WTC11 (cell line): ENCODE data around the gene WDFY4. TPM values are rescaled to one million over a fixed set of nuclear protein-coding genes. Genes with fewer than 3 reads are reported as not detected.

Experiments
- ATAC-seq: fragments of 200-7000 bp; cut with Tn5 transposase; 2 replicates; pipeline ENCODE4 v1.10.0; 2021; ENCODE audit warnings: mild to moderate bottlenecking, moderate library complexity
- CTCF ChIA-PET: fragments of 300-600 bp; sonication (Branson Sonifier 250); formaldehyde crosslinking; loops from one replicate; lab custom pipeline; 2021; ENCODE audit warnings: antibody characterized with exemption; lab: Charles Lee
- POLR2A ChIA-PET: fragments of 350-600 bp; sonication (Branson Sonifier 250); formaldehyde crosslinking; loops from one replicate; lab custom pipeline; 2021; ENCODE audit warnings: antibody characterized with exemption; lab: Charles Lee
- DNase-seq: peaks from one replicate; pipeline ENCODE4 v3.0.0; 2021; ENCODE audit warnings: low spot score
- H3K27ac Mint-ChIP-seq: 2 replicates; pipeline ENCODE4 v1.8.0; 2021; ENCODE audit warnings: mixed read lengths
- H3K27me3 Mint-ChIP-seq: 2 replicates; pipeline ENCODE4 v1.8.0; 2021; ENCODE audit warnings: low read depth, mild to moderate bottlenecking, moderate library complexity, mixed read lengths
- H3K36me3 Mint-ChIP-seq: 2 replicates; pipeline ENCODE4 v1.8.0; 2021; ENCODE audit warnings: mixed read lengths
- H3K4me1 Mint-ChIP-seq: 2 replicates; pipeline ENCODE4 v1.8.0; 2022; ENCODE audit warnings: mixed read lengths
- H3K4me3 Mint-ChIP-seq: 2 replicates; pipeline ENCODE4 v1.8.0; 2021; ENCODE audit warnings: mild to moderate bottlenecking, moderate library complexity, mixed read lengths
- H3K9me3 Mint-ChIP-seq: 2 replicates; pipeline ENCODE4 v1.8.0; 2021; ENCODE audit warnings: mixed read lengths
- ATF2 ChIP-seq: sonication (generic); formaldehyde crosslinking; IDR thresholded peaks from 2 replicates; pipeline ENCODE4 v1.8.1; 2022; ENCODE audit warnings: low read depth, missing genetic modification reagents, borderline replicate concordance
- CREM ChIP-seq: sonication (generic); formaldehyde crosslinking; IDR thresholded peaks from 2 replicates; pipeline ENCODE4 v1.8.1; 2022; ENCODE audit warnings: mild to moderate bottlenecking, missing genetic modification reagents, moderate library complexity
- ELF4 ChIP-seq: sonication (generic); formaldehyde crosslinking; IDR thresholded peaks from 2 replicates; pipeline ENCODE4 v1.8.1; 2022; ENCODE audit warnings: low read depth, mild to moderate bottlenecking, moderate library complexity, missing genetic modification reagents
- FOXJ3 ChIP-seq: sonication (generic); formaldehyde crosslinking; IDR thresholded peaks from 2 replicates; pipeline ENCODE4 v1.9.0; 2021; ENCODE audit warnings: missing genetic modification reagents, mild to moderate bottlenecking, borderline replicate concordance
- FOXP1 ChIP-seq: sonication (generic); formaldehyde crosslinking; IDR thresholded peaks from 2 replicates; pipeline ENCODE4 v1.8.0; 2022; ENCODE audit warnings: missing genetic modification reagents, mild to moderate bottlenecking, moderate library complexity, borderline replicate concordance
- FOXP4 ChIP-seq: sonication (generic); formaldehyde crosslinking; IDR thresholded peaks from 2 replicates; pipeline ENCODE4 v1.8.0; 2022; ENCODE audit warnings: mild to moderate bottlenecking, missing genetic modification reagents
- GRHL2 ChIP-seq: fragments of 250-450 bp; sonication (Bioruptor Pico); IDR thresholded peaks from 2 replicates; pipeline ENCODE4 v1.8.0; 2022; ENCODE audit warnings: mild to moderate bottlenecking, moderate library complexity; ENCODE audit not compliant: insufficient replicate concordance, severe bottlenecking
- GTF2I ChIP-seq: fragments of 250-450 bp; sonication (Bioruptor Pico); conservative IDR thresholded peaks from 2 replicates; pipeline ENCODE4 v1.4.0; 2021; ENCODE audit warnings: mild to moderate bottlenecking
- PRDM15 ChIP-seq: sonication (generic); formaldehyde crosslinking; IDR thresholded peaks from 2 replicates; pipeline ENCODE4 v1.8.0; 2022; ENCODE audit warnings: missing genetic modification reagents
- SMAD3 ChIP-seq: sonication (generic); formaldehyde crosslinking; IDR thresholded peaks from 2 replicates; pipeline ENCODE4 v1.8.0; 2022; ENCODE audit warnings: missing genetic modification reagents, mild to moderate bottlenecking, borderline replicate concordance
- TEAD1 ChIP-seq: sonication (generic); formaldehyde crosslinking; IDR thresholded peaks from 2 replicates; pipeline ENCODE4 v1.8.0; 2022; ENCODE audit warnings: mild to moderate bottlenecking, missing genetic modification reagents
- USF1 ChIP-seq: sonication (generic); formaldehyde crosslinking; IDR thresholded peaks from 2 replicates; pipeline ENCODE4 v1.8.0; 2022; ENCODE audit warnings: mild to moderate bottlenecking, missing genetic modification reagents
- ZMAT4 ChIP-seq: fragments of 250-450 bp; sonication (Bioruptor Pico); IDR thresholded peaks from 2 replicates; pipeline ENCODE4 v1.9.0; 2021; ENCODE audit warnings: mild to moderate bottlenecking
- ZNF138 ChIP-seq: sonication (generic); formaldehyde crosslinking; conservative IDR thresholded peaks from 2 replicates; pipeline ENCODE4 v1.8.1; 2022; ENCODE audit warnings: mild to moderate bottlenecking, moderate library complexity, missing genetic modification reagents
- ZNF512 ChIP-seq: sonication (generic); formaldehyde crosslinking; IDR thresholded peaks from 2 replicates; pipeline ENCODE4 v1.8.1; 2022; ENCODE audit warnings: missing genetic modification reagents, borderline replicate concordance
- ZNF671 ChIP-seq: fragments of 250-450 bp; sonication (Bioruptor Pico); IDR thresholded peaks from 2 replicates; pipeline ENCODE4 v1.8.0; 2021; ENCODE audit warnings: mild to moderate bottlenecking
- total RNA-seq: library from RNA; stranded (reverse); gene quantifications from 3 replicates; pipeline ENCODE4 v1.2.3, GENCODE V29; 2021
- TF ChIP-seq, protein P1 (sequence below): sonication (generic); formaldehyde crosslinking; IDR thresholded peaks from 2 replicates; pipeline ENCODE4 v1.8.0; 2022; ENCODE audit warnings: mild to moderate bottlenecking, missing genetic modification reagents
- TF ChIP-seq, protein P2 (sequence below): sonication (generic); formaldehyde crosslinking; IDR thresholded peaks from 2 replicates; pipeline ENCODE4 v1.8.1; 2023; ENCODE audit warnings: mild to moderate bottlenecking, moderate library complexity, missing genetic modification reagents
- TF ChIP-seq, protein P3 (sequence below): sonication (generic); formaldehyde crosslinking; IDR thresholded peaks from 2 replicates; pipeline ENCODE4 v1.8.1; 2023; ENCODE audit warnings: mild to moderate bottlenecking, missing genetic modification reagents, moderate library complexity

WDFY4 gene
- total RNA-seq, 1 experiment from 2014 or later = 0.13 TPM

DNA sequence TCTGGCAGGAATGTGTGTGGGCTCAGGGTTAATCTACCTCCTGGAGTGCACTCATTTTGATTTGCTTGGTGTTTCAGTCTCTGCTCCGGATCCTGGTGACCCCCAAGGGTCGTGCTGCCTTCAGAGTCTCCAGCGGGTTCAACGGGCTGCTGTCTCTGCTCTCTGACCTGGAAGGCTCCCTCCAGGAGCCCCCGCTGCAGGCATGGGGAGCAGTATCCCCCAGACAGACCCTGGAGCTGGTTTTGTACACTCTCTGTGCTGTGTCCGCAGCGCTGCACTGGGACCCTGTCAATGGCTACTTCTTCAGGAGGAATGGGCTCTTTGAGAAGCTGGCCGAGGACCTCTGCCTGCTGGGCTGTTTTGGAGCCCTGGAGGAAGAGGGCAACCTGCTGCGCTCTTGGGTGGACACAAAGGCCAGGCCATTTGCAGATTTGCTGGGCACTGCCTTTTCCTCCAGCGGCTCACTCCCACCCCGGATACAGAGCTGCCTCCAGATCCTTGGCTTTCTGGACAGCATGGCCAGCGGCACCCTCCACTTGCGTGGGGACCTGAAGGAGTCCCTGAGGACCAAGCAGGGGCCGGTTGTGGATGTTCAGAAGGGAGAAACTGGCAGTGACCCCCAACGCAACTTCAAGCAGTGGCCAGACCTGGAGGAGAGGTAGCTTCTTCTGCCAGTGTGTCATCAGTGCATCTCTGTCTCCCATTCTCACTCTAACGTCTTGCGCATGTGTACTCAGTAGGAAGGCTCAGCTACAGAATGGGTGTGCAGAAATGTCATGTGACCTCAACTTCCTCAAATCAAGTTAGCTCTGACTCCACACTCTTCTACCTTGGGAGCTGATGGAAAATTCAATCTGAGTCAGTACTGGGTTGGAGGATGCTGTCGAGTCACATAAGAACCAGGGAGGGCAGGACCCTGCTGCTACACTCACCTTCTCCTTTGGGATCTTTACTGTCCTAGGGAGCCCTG is 58.5 kb downstream of the WDFY4 start:
- H3K27me3 Mint-ChIP-seq = no peaks in the 10 kb centered on the region
- CTCF ChIA-PET = interaction anchor here (1.2 kb wide), 1 partner anchor 87 kb away, joined by 3 read pairs; no protein-coding TSS in a partner anchor
- H3K4me3 Mint-ChIP-seq = no peak overlapping the region
- ATAC-seq = no peak
- no peaks in the 10 kb centered on the region for H3K9me3 Mint-ChIP-seq
- no peaks in the 10 kb centered on the region for H3K36me3 Mint-ChIP-seq
- POLR2A ChIA-PET = no interaction called here
- no peak overlapping the region for H3K27ac Mint-ChIP-seq
- DNase-seq = no peak
- peaks cover 10% of the 10 kb centered on the region for H3K4me1 Mint-ChIP-seq
- TF ChIP-seq FOXP1 (CRISPR knock-in tag) (no peak), ZMAT4 (CRISPR knock-in tag) (no peak), ZNF512 (CRISPR knock-in tag) (no peak), CREM (CRISPR knock-in tag) (no peak), TEAD1 (CRISPR knock-in tag) (no peak), FOXP4 (CRISPR knock-in tag) (no peak), GRHL2 (CRISPR knock-in tag) (no peak), ZNF671 (CRISPR knock-in tag) (no peak), ATF2 (no peak), FOXJ3 (CRISPR knock-in tag) (no peak), GTF2I (CRISPR knock-in tag) (no peak), PRDM15 (CRISPR knock-in tag) (no peak), ZNF138 (CRISPR knock-in tag) (no peak), USF1 (CRISPR knock-in tag) (no peak), SMAD3 (CRISPR knock-in tag) (no peak), ELF4 (CRISPR knock-in tag) (no peak)
- TF ChIP-seq, protein P1, sequence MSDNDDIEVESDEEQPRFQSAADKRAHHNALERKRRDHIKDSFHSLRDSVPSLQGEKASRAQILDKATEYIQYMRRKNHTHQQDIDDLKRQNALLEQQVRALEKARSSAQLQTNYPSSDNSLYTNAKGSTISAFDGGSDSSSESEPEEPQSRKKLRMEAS (CRISPR knock-in tag) = no peak
- TF ChIP-seq, protein P2, sequence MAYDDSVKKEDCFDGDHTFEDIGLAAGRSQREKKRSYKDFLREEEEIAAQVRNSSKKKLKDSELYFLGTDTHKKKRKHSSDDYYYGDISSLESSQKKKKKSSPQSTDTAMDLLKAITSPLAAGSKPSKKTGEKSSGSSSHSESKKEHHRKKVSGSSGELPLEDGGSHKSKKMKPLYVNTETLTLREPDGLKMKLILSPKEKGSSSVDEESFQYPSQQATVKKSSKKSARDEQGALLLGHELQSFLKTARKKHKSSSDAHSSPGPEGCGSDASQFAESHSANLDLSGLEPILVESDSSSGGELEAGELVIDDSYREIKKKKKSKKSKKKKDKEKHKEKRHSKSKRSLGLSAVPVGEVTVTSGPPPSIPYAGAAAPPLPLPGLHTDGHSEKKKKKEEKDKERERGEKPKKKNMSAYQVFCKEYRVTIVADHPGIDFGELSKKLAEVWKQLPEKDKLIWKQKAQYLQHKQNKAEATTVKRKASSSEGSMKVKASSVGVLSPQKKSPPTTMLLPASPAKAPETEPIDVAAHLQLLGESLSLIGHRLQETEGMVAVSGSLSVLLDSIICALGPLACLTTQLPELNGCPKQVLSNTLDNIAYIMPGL = no peak
- TF ChIP-seq, protein P3, sequence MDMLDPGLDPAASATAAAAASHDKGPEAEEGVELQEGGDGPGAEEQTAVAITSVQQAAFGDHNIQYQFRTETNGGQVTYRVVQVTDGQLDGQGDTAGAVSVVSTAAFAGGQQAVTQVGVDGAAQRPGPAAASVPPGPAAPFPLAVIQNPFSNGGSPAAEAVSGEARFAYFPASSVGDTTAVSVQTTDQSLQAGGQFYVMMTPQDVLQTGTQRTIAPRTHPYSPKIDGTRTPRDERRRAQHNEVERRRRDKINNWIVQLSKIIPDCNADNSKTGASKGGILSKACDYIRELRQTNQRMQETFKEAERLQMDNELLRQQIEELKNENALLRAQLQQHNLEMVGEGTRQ (CRISPR knock-in tag) = no peak
